MM.1S (cell line): Measurements from ENCODE around the gene PLCH2.

Experiments used
- EZH2 ChIP-seq: fragments of 300-600 bp; sonication (generic); optimal IDR thresholded peaks from 2 replicates; pipeline ENCODE3; 2017; ENCODE audit warnings: low read depth, mild to moderate bottlenecking, antibody characterized with exemption, low read length, mixed read lengths
- TF ChIP-seq, protein P1 (sequence below): fragments of 300-600 bp; sonication (generic); IDR thresholded peaks from 2 replicates; pipeline ENCODE4 v1.5.1; 2016; ENCODE audit warnings: antibody characterized with exemption, low read length, mixed read lengths

GRCh38 chr1:2502210-2502609, 26.1 kb downstream of the PLCH2 start:
- TF ChIP-seq, protein P1, sequence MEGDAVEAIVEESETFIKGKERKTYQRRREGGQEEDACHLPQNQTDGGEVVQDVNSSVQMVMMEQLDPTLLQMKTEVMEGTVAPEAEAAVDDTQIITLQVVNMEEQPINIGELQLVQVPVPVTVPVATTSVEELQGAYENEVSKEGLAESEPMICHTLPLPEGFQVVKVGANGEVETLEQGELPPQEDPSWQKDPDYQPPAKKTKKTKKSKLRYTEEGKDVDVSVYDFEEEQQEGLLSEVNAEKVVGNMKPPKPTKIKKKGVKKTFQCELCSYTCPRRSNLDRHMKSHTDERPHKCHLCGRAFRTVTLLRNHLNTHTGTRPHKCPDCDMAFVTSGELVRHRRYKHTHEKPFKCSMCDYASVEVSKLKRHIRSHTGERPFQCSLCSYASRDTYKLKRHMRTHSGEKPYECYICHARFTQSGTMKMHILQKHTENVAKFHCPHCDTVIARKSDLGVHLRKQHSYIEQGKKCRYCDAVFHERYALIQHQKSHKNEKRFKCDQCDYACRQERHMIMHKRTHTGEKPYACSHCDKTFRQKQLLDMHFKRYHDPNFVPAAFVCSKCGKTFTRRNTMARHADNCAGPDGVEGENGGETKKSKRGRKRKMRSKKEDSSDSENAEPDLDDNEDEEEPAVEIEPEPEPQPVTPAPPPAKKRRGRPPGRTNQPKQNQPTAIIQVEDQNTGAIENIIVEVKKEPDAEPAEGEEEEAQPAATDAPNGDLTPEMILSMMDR, result no peak
- TF ChIP-seq EZH2, result no peak
